WERI-Rb-1 (cell line): Measurements from ENCODE around the gene ABHD12.

Experiments
- DNase-seq: peaks from one replicate; pipeline ENCODE4 v3.0.0-alpha.2; 2020
- H3K27ac ChIP-seq: fragments of 250-450 bp; sonication (Bioruptor Pico); 2 replicates; pipeline ENCODE4 v1.5.1; 2020; ENCODE audit warnings: mild to moderate bottlenecking, moderate library complexity
- H3K27me3 ChIP-seq: fragments of 250-450 bp; sonication (Bioruptor Pico); 2 replicates; pipeline ENCODE4 v1.5.1; 2021; ENCODE audit warnings: mild to moderate bottlenecking, low read depth, moderate library complexity; ENCODE audit not compliant: insufficient read depth, severe bottlenecking
- H3K36me3 ChIP-seq: fragments of 250-450 bp; sonication (Bioruptor Pico); 2 replicates; pipeline ENCODE4 v1.5.1; 2020; ENCODE audit warnings: mild to moderate bottlenecking, moderate library complexity
- H3K4me3 ChIP-seq: 2 replicates; pipeline ENCODE4 v1.5.1; 2011; ENCODE audit warnings: low read depth, mild to moderate bottlenecking, control low read depth, low read length
- H3K9me3 ChIP-seq: fragments of 250-450 bp; sonication (Bioruptor Pico); 2 replicates; pipeline ENCODE4 v1.5.1; 2021; ENCODE audit warnings: mild to moderate bottlenecking, moderate library complexity; ENCODE audit not compliant: severe bottlenecking
- CTCF ChIP-seq: IDR thresholded peaks from 2 replicates; pipeline ENCODE4 v1.5.1; 2011; ENCODE audit warnings: low read depth, mild to moderate bottlenecking, control low read depth, inconsistent platforms, low read length

The ABHD12 gene

DNA sequence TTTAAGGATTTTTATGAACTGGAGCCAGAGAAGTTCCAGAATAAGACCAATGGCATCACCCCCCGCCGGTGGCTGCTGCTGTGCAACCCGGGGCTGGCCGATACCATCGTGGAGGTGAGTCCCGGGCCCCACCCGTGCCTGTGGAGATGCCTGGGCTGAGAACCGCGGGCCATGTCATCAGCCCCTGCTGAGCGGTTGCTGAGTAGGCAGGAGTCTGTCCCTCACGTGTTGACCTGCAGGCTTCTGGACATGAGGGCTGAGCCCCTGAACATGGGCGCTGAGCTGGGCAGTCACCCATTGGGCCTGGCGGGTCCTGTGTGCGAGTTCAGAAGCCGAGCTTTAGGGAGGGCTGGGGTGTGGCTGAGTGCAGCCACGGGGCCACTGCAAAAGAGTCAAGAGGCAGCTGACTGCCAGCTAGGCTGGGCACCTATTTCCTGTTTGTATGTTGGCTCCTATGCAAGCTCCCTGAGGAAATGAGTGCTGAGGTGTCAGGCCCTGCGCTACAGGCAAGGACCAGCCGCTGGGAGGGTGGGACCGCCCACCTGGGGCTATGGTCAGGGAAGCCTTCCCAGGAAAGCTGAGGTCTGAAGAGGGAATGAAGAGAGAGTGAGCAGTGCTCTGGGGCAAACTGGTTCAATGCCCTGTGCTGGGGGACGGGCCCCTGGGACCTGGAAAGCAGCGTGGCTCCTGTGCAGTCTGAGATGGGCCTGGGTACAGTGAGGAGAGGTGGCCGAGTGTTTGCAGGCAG, 108.4 kb downstream of the ABHD12 start:
- DNase-seq: peak; percentile 3
- Histone ChIP-seq H3K27ac (no peak overlapping the region), H3K4me3 (no peak overlapping the region), H3K36me3 (peaks cover 100% of the 10 kb centered on the region), H3K9me3 (no peaks in the 10 kb centered on the region), H3K27me3 (no peaks in the 10 kb centered on the region)
- TF ChIP-seq CTCF: no peak

DNA sequence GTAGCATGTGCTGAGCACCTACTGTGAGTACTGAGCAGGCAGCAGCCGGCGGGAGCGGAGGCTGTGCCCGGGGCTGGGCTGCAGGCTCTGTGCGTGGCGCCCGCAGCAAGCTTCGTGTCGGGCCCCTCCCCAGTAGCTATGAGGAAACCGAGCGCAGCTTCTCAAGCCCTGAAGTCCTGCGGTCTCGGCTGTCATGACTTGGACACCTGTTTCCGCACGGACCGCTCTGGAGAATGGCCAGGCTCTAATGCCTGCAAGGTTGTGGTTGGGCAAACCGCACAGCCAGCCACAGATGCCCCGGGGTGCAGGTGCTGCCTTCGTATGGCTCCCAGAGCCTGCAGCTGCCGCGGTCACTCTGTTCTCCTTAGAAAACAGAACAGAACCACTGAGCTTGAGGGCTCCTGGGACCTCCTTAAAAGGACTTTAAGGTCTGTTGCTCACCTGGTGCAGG, 109.1 kb downstream of the ABHD12 start:
- Histone ChIP-seq H3K4me3 (no peak overlapping the region), H3K9me3 (no peaks in the 10 kb centered on the region), H3K27me3 (no peaks in the 10 kb centered on the region), H3K27ac (no peak overlapping the region), H3K36me3 (peaks cover 100% of the 10 kb centered on the region)
- DNase-seq: peak; percentile 3
- TF ChIP-seq CTCF: no peak

DNA sequence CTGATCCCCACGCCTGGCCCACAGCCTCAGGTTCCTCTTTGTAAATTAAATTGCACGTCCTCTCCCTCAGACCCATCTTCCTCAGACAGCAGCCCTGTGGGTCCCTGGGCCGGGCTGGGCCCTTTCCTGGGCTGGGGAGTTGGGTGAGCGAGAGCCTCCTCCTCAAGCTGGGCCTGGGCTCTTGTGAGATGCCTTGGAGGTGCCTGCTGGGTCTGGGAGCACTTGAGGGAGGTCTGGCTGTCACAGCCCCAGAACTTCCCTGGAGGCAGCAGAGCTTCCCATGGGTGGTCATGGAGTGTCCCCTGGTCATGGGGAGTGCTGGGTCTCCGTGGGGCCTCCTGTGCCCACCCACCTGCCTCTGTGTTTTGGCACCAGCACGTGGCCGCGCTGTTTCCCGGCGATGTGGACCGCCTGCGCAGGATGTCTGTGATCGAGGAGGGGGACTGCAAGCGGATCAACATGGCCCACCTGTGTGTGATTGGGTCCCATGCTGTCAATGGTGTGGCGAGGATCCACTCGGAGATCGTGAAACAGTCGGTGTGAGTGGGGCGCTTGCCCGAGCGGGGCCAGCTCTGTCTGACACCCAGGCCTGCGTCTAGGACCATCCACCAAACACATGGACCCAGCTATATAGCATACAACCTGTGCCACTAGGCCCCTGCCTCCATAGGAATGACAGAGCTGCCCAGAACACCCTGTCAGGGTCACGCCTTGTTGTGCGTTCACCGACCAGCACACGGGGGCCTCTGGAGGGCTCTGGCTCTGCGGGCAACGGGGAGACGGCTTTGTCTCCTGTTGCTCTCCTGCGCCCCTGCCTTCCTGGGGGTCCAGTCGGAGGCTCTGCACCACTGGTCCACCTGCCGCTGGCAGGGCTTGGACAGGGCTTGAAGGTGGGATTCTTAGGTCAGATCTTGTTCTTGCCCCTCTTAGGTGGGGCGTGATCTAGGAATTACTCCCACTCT, 109.8 kb downstream of the ABHD12 start:
- Histone ChIP-seq H3K27me3 (no peaks in the 10 kb centered on the region), H3K9me3 (no peaks in the 10 kb centered on the region), H3K4me3 (no peak overlapping the region), H3K27ac (no peak overlapping the region), H3K36me3 (peaks cover 100% of the 10 kb centered on the region)
- TF ChIP-seq CTCF: no peak
- DNase-seq: peak; percentile 3

- H3K9me3 ChIP-seq: no peaks in the 10 kb centered on the region
- no peak overlapping the region for H3K4me3 ChIP-seq
- TF ChIP-seq CTCF: no peak
- peak; percentile 4 for DNase-seq
- no peaks in the 10 kb centered on the region for H3K27me3 ChIP-seq
- peaks cover 100% of the 10 kb centered on the region for H3K36me3 ChIP-seq
- no peak overlapping the region for H3K27ac ChIP-seq
Measured at GRCh38 chr20:25280051-25280573, 110.5 kb downstream of the ABHD12 start.

GRCh38 chr20:25279403-25279802, 111.2 kb downstream of the ABHD12 start:
- DNase-seq: no peak
- Histone ChIP-seq H3K9me3 (no peaks in the 10 kb centered on the region), H3K27me3 (no peaks in the 10 kb centered on the region), H3K4me3 (no peak overlapping the region), H3K36me3 (peaks cover 100% of the 10 kb centered on the region), H3K27ac (no peak overlapping the region)
- no peak for TF ChIP-seq CTCF
